K562 (cell line): ENCODE results near the gene ABHD16A. TPM values are rescaled to one million over a fixed set of nuclear protein-coding genes. Genes with fewer than 3 reads are reported as not detected.
A peak's percentile ranks its signal among the peaks of the same experiment; 100 is the strongest.

Source experiments
- CREB1 ChIP-seq, 2 experiments: sonication (generic) in 1 of 2; formaldehyde crosslinking in 1 of 2; IDR thresholded peaks; 2 replicates each; pipeline versions ENCODE4 v1.6.1 to v1.8.0; 2012 to 2022; ENCODE audit warnings: inconsistent platforms in 1 of 2, mild to moderate bottlenecking in 1 of 2, missing genetic modification reagents in 1 of 2, moderate library complexity in 1 of 2
- CREB3 ChIP-seq: fragments of 450-650 bp; conservative IDR thresholded peaks from 2 replicates; pipeline ENCODE4 v1.6.1; 2016; ENCODE audit warnings: missing genetic modification characterization, low read depth, mild to moderate bottlenecking, missing compliant biosample characterization, moderate library complexity
- EP300 ChIP-seq: IDR thresholded peaks from 2 replicates; pipeline ENCODE4 v1.6.1; 2012; ENCODE audit warnings: low read length, improper control_type of control experiment
- EWSR1 ChIP-seq: fragments of 450-650 bp; IDR thresholded peaks from 2 replicates; pipeline ENCODE4 v1.6.1; 2018; ENCODE audit warnings: borderline replicate concordance, mild to moderate bottlenecking, low read depth, moderate library complexity; ENCODE audit not compliant: partially characterized antibody
- POLR2H ChIP-seq: IDR thresholded peaks from 2 replicates; pipeline ENCODE4 v1.6.1; 2016; ENCODE audit warnings: missing genetic modification characterization, low read depth, mild to moderate bottlenecking, control low read depth, missing compliant biosample characterization, moderate library complexity
- RFX7 ChIP-seq: fragments of 250-450 bp; sonication (Bioruptor Pico); IDR thresholded peaks from 2 replicates; pipeline ENCODE4 v1.5.1; 2021; ENCODE audit warnings: mild to moderate bottlenecking
- RHOXF2B ChIP-seq: fragments of 250-450 bp; sonication (Bioruptor Pico); conservative IDR thresholded peaks from 2 replicates; pipeline ENCODE4 v1.5.1; 2021
- TAF1 ChIP-seq: IDR thresholded peaks from 2 replicates; pipeline ENCODE4 v1.6.1; 2011; ENCODE audit warnings: mild to moderate bottlenecking, low read length, moderate library complexity; ENCODE audit not compliant: insufficient read depth, control insufficient read depth, severe bottlenecking; ENCODE audit errors: extremely low read depth
- TAF7 ChIP-seq: fragments of 450-650 bp; IDR thresholded peaks from 2 replicates; pipeline ENCODE4 v1.6.1; 2016; ENCODE audit warnings: missing genetic modification characterization, missing compliant biosample characterization
- TEAD4 ChIP-seq, 2 experiments: sonication (generic) in 1 of 2; formaldehyde crosslinking in 1 of 2; IDR thresholded peaks; 2 replicates each; pipeline versions ENCODE4 v1.6.1 to v1.8.0; 2012 to 2022; ENCODE audit warnings: borderline replicate concordance in 1 of 2, inconsistent platforms in 1 of 2, low read length in 1 of 2, mild to moderate bottlenecking in 1 of 2, missing genetic modification reagents in 1 of 2
- ZNF239 ChIP-seq: fragments of 250-450 bp; sonication (Bioruptor Pico); IDR thresholded peaks from 2 replicates; pipeline ENCODE4 v1.4.0; 2020; ENCODE audit warnings: mild to moderate bottlenecking
- ZNF586 ChIP-seq: fragments of 450-650 bp; formaldehyde crosslinking; conservative IDR thresholded peaks from 2 replicates; pipeline ENCODE4 v1.4.0; 2020; ENCODE audit warnings: mild to moderate bottlenecking, moderate library complexity
- ZNF780A ChIP-seq: fragments of 250-450 bp; sonication (Bioruptor Pico); IDR thresholded peaks from 2 replicates; pipeline ENCODE4 v1.5.0; 2021; ENCODE audit warnings: mild to moderate bottlenecking
- polyA plus RNA-seq, 8 experiments: library from polyadenylated mRNA; depleted of rRNA in 4 of 8; stranded (reverse) in 5 of 8; unstranded in 3 of 8; fragments of >200 nt; fragmentation: Nextera tagmentation in 2 of 8; fragmentation: Illumina TruSeq in 1 of 8; extraction: Ambion mirVana in 2 of 8; extraction: Trizol in 1 of 8; gene quantifications; 2 replicates each; pipeline versions ENCODE4 v1.2.1 to v1.2.3, GENCODE V29; 2011 to 2014; ENCODE audit warnings: inconsistent platforms in 1 of 8, missing spikeins in 1 of 8
- total RNA-seq, 7 experiments: library from RNA; depleted of rRNA in 6 of 7; stranded (reverse); fragments of >200 nt in 6 of 7; fragmentation: Illumina TruSeq in 2 of 7; extraction: Trizol in 2 of 7; gene quantifications; 2 replicates each; pipeline versions ENCODE4 v1.2.1 to v1.2.3, GENCODE V29; 2011 to 2021; ENCODE audit warnings: low replicate concordance in 1 of 7
- TF ChIP-seq, protein P1 (sequence below): fragments of 450-650 bp; IDR thresholded peaks from 2 replicates; pipeline ENCODE4 v1.7.0; 2016; ENCODE audit warnings: borderline replicate concordance
- TF ChIP-seq, protein P2 (sequence below): sonication (generic); formaldehyde crosslinking; IDR thresholded peaks from 2 replicates; pipeline ENCODE4 v1.9.0; 2022; ENCODE audit warnings: mild to moderate bottlenecking, missing genetic modification reagents
- TF ChIP-seq, protein P3 (sequence below): fragments of 250-450 bp; sonication (Bioruptor Pico); IDR thresholded peaks from 2 replicates; pipeline ENCODE4 v1.5.0; 2020; ENCODE audit warnings: mild to moderate bottlenecking
- TF ChIP-seq, protein P4 (sequence below): fragments of 250-450 bp; sonication (Bioruptor Pico); IDR thresholded peaks from 2 replicates; pipeline ENCODE4 v1.4.0; 2020; ENCODE audit warnings: borderline replicate concordance

Gene ABHD16A
- total and polyA plus RNA-seq, 9 of the 15 experiments (the other 6 are each of a cell fraction or from before 2014, with no cell fraction given): 25.8 to 120 (median 81.6) TPM

GRCh38 chr6:31737991-31738979 lies 35.2 kb upstream of the ABHD16A start (continued):
- TF ChIP-seq, protein P1, sequence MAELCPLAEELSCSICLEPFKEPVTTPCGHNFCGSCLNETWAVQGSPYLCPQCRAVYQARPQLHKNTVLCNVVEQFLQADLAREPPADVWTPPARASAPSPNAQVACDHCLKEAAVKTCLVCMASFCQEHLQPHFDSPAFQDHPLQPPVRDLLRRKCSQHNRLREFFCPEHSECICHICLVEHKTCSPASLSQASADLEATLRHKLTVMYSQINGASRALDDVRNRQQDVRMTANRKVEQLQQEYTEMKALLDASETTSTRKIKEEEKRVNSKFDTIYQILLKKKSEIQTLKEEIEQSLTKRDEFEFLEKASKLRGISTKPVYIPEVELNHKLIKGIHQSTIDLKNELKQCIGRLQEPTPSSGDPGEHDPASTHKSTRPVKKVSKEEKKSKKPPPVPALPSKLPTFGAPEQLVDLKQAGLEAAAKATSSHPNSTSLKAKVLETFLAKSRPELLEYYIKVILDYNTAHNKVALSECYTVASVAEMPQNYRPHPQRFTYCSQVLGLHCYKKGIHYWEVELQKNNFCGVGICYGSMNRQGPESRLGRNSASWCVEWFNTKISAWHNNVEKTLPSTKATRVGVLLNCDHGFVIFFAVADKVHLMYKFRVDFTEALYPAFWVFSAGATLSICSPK: no peak
- TF ChIP-seq, protein P2, sequence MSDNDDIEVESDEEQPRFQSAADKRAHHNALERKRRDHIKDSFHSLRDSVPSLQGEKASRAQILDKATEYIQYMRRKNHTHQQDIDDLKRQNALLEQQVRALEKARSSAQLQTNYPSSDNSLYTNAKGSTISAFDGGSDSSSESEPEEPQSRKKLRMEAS: peak; percentile 12; the same call in 1 of the 2 replicates
- no peak for TF ChIP-seq ZNF780A (CRISPR knock-in tag)
- TF ChIP-seq CREB3: 0 out of 2 replicates have a peak, but pooled peaks have one; percentile 38
- TF ChIP-seq TAF1: no peak
- TF ChIP-seq ZNF239 (CRISPR knock-in tag): peak; percentile 63
- TF ChIP-seq CREB1 (IDR thresholded peaks at IDR 0.05): peak; percentile 83
- TF ChIP-seq CREB1 (CRISPR knock-in tag; IDR thresholded peaks at IDR 0.05): no peak
- TF ChIP-seq ZNF586 (CRISPR knock-in tag): peak; percentile 7; the same call in 1 of the 2 replicates
- 0 out of 2 replicates have a peak, but pooled peaks have one; percentile 9 for TF ChIP-seq RFX7 (CRISPR knock-in tag)
- TF ChIP-seq EP300: peak; percentile 95
- TF ChIP-seq, protein P3, sequence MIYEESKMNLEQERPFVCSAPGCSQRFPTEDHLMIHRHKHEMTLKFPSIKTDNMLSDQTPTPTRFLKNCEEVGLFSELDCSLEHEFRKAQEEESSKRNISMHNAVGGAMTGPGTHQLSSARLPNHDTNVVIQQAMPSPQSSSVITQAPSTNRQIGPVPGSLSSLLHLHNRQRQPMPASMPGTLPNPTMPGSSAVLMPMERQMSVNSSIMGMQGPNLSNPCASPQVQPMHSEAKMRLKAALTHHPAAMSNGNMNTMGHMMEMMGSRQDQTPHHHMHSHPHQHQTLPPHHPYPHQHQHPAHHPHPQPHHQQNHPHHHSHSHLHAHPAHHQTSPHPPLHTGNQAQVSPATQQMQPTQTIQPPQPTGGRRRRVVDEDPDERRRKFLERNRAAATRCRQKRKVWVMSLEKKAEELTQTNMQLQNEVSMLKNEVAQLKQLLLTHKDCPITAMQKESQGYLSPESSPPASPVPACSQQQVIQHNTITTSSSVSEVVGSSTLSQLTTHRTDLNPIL (CRISPR knock-in tag): peak; percentile 84
- TF ChIP-seq TEAD4 (IDR thresholded peaks at IDR 0.05; ENCODE audit: low read length): peak; percentile 49; the same call in 1 of the 2 replicates
- no peak; the same call in 1 of the 2 replicates for TF ChIP-seq TEAD4 (CRISPR knock-in tag; IDR thresholded peaks at IDR 0.05; ENCODE audit: borderline replicate concordance)
- no peak for TF ChIP-seq POLR2H
- TF ChIP-seq, protein P4, sequence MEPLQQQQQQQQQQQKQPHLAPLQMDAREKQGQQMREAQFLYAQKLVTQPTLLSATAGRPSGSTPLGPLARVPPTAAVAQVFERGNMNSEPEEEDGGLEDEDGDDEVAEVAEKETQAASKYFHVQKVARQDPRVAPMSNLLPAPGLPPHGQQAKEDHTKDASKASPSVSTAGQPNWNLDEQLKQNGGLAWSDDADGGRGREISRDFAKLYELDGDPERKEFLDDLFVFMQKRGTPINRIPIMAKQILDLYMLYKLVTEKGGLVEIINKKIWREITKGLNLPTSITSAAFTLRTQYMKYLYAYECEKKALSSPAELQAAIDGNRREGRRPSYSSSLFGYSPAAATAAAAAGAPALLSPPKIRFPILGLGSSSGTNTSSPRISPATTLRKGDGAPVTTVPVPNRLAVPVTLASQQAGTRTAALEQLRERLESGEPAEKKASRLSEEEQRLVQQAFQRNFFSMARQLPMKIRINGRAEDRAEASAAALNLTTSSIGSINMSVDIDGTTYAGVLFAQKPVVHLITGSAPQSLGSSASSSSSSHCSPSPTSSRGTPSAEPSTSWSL: 0 out of 2 replicates have a peak, but pooled peaks have one; percentile 89
- peak; percentile 4 for TF ChIP-seq TAF7 (tag)
- no peak for TF ChIP-seq EWSR1
- 0 out of 2 replicates have a peak, but pooled peaks have one; percentile 7 for TF ChIP-seq RHOXF2B (CRISPR knock-in tag)
